Measurements from ENCODE around the gene ZCWPW1.
"Not testable (repeated sequence)": the region's sequence is repeated elsewhere in the genome, so short reads cannot be mapped to it uniquely, and the experiment has no call there.

The ZCWPW1 gene

GRCh38 chr7:100371561-100372171 lies 56.8 kb downstream of the ZCWPW1 start:
- DNase-seq = no peak

GRCh38 chr7:100370746-100371145 lies 57.8 kb downstream of the ZCWPW1 start:
- no peak for DNase-seq

GRCh38 chr7:100370303-100370702 lies 58.2 kb downstream of the ZCWPW1 start:
- DNase-seq = no peak

- no peak for DNase-seq
Measured at GRCh38 chr7:100369105-100369504, 59.4 kb downstream of the ZCWPW1 start.

GRCh38 chr7:100367676-100368613 lies 60.6 kb downstream of the ZCWPW1 start:
- peak; percentile 36 to 81 for DNase-seq

GRCh38 chr7:100367251-100367620 lies 61.3 kb downstream of the ZCWPW1 start:
- DNase-seq = no peak

GRCh38 chr7:100366411-100367250 lies 61.9 kb downstream of the ZCWPW1 start:
- no peak for DNase-seq

GRCh38 chr7:100365998-100366367 lies 62.5 kb downstream of the ZCWPW1 start:
- not testable (repeated sequence) for DNase-seq

GRCh38 chr7:100364480-100364879 lies 64.0 kb downstream of the ZCWPW1 start:
- DNase-seq = no peak

- DNase-seq = not testable (repeated sequence)
Measured at GRCh38 chr7:100363797-100364196, 64.7 kb downstream of the ZCWPW1 start.

GRCh38 chr7:100363098-100363497 lies 65.4 kb downstream of the ZCWPW1 start:
- no peak for DNase-seq

- DNase-seq = no peak
Measured at GRCh38 chr7:100360135-100360854, 68.2 kb downstream of the ZCWPW1 start.

GRCh38 chr7:100358857-100359212 lies 69.7 kb downstream of the ZCWPW1 start:
- DNase-seq = no peak

- no peak for DNase-seq
Measured at GRCh38 chr7:100358027-100358856, 70.3 kb downstream of the ZCWPW1 start, which contains the start of gene PILRB. Gene PILRB (plus strand): TSS chr7:100358117. CDS start chr7:100358303, 186 bp downstream.

- DNase-seq = no peak
Measured at GRCh38 chr7:100357131-100357561, 71.4 kb downstream of the ZCWPW1 start.

- no peak for DNase-seq
Measured at GRCh38 chr7:100356416-100357068, 72.0 kb downstream of the ZCWPW1 start.

- DNase-seq = no peak
Measured at GRCh38 chr7:100353685-100354330, 74.7 kb downstream of the ZCWPW1 start.

- no peak for DNase-seq
Measured at GRCh38 chr7:100352984-100353684, 75.4 kb downstream of the ZCWPW1 start.

GRCh38 chr7:100352230-100352781 lies 76.2 kb downstream of the ZCWPW1 start:
- DNase-seq = not testable (repeated sequence)

Data from cerebellar nuclear complex (tissue), 1 donor.